ENCODE data around the gene DPP10.

Gene DPP10

DNA sequence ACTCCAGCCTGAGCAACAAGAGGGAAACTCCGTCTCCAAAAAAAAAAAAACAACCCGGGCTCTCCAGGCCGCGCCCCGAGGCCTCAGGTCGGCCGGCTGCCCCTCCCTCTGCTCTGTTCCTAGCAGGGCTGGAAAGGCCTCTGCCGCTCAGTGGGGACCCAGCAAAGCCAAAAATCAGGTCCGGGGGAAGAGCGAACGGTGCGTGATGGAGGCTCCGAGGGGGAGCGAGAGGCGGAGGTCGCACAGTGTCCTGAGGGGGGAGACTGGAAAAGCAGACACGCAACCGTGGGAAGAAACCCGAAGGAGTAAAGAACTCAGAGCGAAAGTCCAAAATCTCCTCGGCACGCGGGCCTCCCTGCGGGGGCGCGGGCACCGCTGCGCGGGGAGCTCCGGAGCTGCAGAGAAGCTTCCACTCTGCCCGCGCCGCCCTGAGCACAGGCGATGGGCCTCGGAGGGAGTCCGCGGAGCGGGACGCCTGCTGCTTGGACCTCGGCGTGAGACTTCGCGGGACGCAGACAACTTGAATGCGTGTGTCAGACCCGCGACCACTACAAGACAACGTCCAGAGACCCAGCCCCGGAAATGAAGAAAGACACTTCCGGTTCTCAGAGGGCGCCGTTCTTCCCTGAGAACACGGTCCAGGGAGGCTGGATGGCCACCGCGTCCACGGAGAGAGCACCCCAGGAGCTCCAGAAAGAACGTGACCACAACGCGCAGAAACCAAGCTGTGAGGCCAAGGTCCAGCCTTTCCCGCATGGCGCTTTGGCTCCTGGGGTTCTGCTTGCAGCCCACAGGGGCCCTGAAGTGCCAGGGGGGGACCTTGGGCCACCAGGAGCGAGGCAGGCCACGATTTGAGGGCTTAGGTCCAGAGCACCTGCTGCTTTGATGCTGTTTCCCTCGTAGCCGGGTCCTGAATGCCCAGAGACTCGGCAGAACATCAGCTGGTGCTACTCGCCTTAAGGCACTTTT, 219.8 kb downstream of the DPP10 start:
- H3K4me3 ChIP-seq (ENCODE audit: low read length), result peak overlapping the region; percentile 56
- no peak for DNase-seq (ENCODE audit: low read depth)
- TF ChIP-seq, protein P1, sequence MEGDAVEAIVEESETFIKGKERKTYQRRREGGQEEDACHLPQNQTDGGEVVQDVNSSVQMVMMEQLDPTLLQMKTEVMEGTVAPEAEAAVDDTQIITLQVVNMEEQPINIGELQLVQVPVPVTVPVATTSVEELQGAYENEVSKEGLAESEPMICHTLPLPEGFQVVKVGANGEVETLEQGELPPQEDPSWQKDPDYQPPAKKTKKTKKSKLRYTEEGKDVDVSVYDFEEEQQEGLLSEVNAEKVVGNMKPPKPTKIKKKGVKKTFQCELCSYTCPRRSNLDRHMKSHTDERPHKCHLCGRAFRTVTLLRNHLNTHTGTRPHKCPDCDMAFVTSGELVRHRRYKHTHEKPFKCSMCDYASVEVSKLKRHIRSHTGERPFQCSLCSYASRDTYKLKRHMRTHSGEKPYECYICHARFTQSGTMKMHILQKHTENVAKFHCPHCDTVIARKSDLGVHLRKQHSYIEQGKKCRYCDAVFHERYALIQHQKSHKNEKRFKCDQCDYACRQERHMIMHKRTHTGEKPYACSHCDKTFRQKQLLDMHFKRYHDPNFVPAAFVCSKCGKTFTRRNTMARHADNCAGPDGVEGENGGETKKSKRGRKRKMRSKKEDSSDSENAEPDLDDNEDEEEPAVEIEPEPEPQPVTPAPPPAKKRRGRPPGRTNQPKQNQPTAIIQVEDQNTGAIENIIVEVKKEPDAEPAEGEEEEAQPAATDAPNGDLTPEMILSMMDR (conservative IDR thresholded peaks at IDR 0.05; ENCODE audit: low read length), result no peak

DNA sequence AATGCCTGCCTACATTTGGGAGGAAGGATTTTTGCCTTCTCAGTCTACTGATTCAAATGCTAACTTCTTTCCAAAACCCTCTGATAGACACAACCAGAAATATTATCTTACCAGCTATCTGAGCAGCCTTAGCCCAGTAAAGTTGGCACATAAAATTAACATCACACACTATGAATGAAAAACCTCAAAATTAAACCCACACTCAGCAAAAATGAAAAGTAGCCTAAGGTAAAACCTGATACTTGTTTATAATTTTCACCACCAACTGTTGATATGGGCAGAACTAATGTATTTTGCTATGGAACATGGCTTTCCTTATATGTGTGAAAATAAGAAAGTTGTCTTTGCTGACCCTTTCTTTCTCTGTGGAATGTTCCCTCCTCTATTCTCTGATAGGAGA, 226.0 kb downstream of the DPP10 start:
- DNase-seq (ENCODE audit: low read depth), result no peak
- H3K4me3 ChIP-seq (ENCODE audit: low read length), result no peak overlapping the region
- TF ChIP-seq, protein P1 (conservative IDR thresholded peaks at IDR 0.05; ENCODE audit: low read length), result no peak

DNA sequence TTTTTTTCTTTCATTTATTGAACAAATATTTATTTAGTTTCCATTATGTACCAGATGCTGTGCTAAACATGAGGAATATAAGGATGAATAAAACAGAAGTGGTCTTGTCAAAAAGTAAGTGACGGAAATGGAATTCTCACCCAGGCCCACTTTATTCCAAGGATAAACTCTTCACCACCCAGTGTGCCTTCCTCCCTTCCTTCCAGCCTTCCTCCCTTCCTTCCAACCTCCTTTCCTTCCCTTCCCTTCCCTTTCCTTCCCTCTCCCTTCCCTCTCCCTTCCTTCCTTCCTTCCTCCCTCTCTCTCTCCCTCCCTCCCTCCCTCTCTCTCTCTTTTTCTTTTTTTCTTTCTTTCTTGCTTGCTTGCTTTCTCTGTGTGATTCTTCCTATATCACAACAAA, 240.8 kb downstream of the DPP10 start:
- TF ChIP-seq, protein P1 (conservative IDR thresholded peaks at IDR 0.05; ENCODE audit: low read length), result no peak

DNA sequence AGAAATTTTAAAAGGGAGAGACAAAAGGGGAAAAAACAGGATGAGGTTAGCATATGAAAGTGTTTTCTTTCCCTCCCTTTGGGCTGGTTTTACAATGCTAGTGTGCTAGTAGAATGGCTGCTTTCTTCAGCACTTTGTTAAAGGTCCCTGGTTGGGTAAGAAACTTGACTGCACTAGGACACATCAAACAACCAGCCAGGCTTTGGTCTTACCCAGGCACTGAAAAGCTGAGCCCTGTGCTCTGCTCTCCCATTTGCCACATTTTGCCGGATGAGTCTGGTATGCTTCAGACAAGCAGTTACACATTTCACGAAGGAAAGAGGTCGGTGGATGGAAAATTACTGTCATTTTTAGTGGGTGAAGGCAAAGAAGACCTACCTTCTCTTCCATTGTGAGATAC, 242.0 kb downstream of the DPP10 start:
- H3K4me3 ChIP-seq (ENCODE audit: low read length), result no peak overlapping the region
- TF ChIP-seq, protein P1 (conservative IDR thresholded peaks at IDR 0.05; ENCODE audit: low read length), result no peak
- DNase-seq (ENCODE audit: low read depth), result no peak

More for the DNA sequence above, 240.8 kb downstream of the DPP10 start:
- H3K4me3 ChIP-seq (ENCODE audit: low read length), result no peak overlapping the region
- DNase-seq (ENCODE audit: low read depth), result no peak

DNA sequence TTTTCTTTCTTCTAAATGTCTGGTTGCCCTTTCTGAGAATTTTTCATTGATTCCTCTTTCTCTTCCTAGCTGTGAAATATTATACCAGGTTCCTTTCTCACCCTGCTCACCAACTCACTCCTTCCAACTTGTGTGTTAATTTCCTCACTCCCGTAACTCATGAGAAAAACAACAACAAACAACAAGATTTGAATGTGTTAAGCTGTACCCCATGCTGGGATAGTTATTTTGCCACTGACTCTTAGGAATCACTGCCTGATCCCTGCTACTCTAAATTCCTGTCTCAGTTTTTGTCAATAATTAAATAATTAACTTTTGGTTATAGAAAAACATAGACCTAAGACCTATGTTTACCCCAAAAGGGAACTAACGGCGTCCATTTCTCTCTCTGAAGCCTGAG, 242.7 kb downstream of the DPP10 start:
- TF ChIP-seq, protein P1 (conservative IDR thresholded peaks at IDR 0.05; ENCODE audit: low read length), result no peak
- H3K4me3 ChIP-seq (ENCODE audit: low read length), result no peak overlapping the region
- no peak for DNase-seq (ENCODE audit: low read depth)

DNA sequence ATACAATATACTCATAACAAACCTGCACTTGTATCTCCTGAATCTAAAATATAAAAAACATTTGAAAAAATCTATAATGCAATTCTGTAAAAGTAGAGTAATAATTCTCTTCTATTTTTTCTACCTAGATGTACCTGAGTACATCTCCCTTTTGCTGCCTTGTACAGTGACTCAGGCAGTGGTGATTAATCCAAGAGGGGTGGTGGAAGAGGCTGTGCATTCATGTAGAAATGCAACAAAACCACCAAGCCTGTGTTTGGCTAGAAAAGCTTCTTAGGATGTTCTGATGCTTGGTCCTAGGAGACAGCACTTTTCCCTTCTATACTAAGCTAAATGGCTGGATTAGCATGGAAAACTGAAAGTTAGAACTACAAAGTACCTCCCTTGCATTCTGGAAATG, 245.8 kb downstream of the DPP10 start:
- TF ChIP-seq, protein P1 (conservative IDR thresholded peaks at IDR 0.05; ENCODE audit: low read length), result no peak
- H3K4me3 ChIP-seq (ENCODE audit: low read length), result no peak overlapping the region
- no peak for DNase-seq (ENCODE audit: low read depth)

DNA sequence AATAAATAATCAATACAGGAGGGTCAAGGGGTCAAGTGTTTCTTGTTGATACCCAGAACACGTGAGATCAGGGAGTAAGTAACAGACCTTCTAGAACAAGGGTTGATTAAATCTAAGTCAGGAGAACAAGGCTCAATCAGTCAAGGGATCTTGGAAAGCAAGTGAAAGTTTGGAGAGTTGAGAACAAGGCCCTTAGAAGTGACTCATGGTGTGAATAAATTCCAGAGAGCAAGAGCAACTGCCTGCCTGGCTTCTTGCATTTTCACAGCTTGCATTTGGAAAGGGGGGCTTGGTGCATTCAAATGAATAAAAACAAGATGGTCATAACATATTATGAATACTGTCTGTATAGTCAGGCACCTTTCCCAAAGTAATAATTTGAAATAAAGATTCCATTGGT, 256.1 kb downstream of the DPP10 start:
- TF ChIP-seq, protein P1 (conservative IDR thresholded peaks at IDR 0.05; ENCODE audit: low read length), result no peak
- no peak overlapping the region for H3K4me3 ChIP-seq (ENCODE audit: low read length)
- DNase-seq (ENCODE audit: low read depth), result no peak
